Fibroblast of pulmonary artery (primary cell): ENCODE results near the gene IL24.
"Not testable (repeated sequence)": the region's sequence is repeated elsewhere in the genome, so short reads cannot be mapped to it uniquely, and the experiment has no call there.

Experiments used
- DNase-seq: peaks from one replicate; pipeline ENCODE4 v3.0.0-alpha.2; 2010; ENCODE audit warnings: low read depth
- H3K4me3 ChIP-seq: replicated peaks from 2 replicates; pipeline ENCODE4 v1.5.1; 2011; ENCODE audit warnings: low read depth, mild to moderate bottlenecking, control low read depth, low read length, moderate library complexity
- TF ChIP-seq, protein P1 (sequence below): IDR thresholded peaks from 2 replicates; pipeline ENCODE4 v1.5.1; 2011; ENCODE audit warnings: mild to moderate bottlenecking, control low read depth, low read length, inconsistent platforms; ENCODE audit errors: missing control alignments

IL24 gene

DNA sequence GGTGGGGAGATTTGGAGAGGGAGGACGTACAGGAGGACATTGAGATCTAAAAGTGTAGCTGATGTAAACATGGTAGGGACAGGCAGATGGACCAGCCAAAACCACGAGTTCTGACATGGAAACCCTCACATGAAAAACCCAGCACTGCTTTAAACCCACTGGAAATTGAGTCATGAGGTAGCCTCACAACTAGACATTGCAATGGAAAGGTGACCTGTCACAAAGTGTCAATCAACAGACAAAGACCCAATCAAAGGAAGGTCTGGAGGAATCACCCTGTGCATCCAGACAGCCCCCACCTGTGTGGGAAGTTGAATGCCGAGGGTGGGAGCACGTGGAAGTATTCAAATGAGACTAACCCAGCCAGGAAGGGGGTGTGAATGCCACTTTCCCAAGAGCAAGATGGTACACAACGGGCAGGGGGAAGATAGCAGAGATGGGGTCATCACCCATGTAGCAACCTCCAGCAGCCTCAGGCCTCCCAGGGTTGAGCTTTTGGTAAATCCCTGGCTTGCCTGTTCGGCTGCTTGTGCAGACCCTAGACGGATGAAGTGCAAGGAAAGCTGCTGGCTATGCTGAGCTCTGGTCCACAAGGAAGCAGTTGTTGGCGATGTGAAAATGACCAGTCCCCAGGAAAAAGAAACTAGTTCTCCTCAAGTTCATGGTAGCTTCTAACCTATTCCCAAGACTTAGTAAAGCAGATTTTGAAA is 18.9 kb downstream of the IL24 start:
- no peak for DNase-seq
- H3K4me3 ChIP-seq: no peak overlapping the region
- TF ChIP-seq, protein P1, sequence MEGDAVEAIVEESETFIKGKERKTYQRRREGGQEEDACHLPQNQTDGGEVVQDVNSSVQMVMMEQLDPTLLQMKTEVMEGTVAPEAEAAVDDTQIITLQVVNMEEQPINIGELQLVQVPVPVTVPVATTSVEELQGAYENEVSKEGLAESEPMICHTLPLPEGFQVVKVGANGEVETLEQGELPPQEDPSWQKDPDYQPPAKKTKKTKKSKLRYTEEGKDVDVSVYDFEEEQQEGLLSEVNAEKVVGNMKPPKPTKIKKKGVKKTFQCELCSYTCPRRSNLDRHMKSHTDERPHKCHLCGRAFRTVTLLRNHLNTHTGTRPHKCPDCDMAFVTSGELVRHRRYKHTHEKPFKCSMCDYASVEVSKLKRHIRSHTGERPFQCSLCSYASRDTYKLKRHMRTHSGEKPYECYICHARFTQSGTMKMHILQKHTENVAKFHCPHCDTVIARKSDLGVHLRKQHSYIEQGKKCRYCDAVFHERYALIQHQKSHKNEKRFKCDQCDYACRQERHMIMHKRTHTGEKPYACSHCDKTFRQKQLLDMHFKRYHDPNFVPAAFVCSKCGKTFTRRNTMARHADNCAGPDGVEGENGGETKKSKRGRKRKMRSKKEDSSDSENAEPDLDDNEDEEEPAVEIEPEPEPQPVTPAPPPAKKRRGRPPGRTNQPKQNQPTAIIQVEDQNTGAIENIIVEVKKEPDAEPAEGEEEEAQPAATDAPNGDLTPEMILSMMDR: no peak

GRCh38 chr1:206918076-206918475 is 20.8 kb downstream of the IL24 start:
- no peak overlapping the region for H3K4me3 ChIP-seq
- no peak for DNase-seq
- TF ChIP-seq, protein P1: no peak

DNA sequence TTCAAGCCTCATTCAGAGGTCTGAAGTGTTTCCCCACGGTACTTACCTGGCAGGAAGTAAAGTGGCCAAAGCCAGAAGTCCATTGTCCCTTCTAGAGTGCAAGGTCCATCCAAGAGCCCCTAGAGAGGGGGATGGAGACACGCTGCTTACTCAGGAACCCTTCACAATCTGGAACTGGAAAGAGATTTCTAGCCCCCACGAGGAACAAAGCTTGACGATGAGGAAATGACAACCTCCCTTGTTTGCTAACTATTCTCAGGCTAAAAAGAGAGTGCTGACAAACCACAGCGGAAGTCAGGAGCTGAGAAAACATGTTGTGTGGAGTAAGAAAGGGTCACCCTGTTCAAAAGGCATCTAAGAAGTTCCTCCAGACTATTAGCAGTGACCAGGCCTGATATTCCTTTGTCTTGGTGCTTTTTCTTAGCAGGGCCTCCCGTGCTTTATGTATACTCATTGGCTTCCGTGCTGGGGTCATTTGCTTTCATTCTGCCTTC is 24.6 kb downstream of the IL24 start, which contains the start of gene FCMR:
FCMR (minus strand) TSS at position 170 of the 494 bp plus-strand sequence; CDS start at position 83, 87 bp downstream.
- TF ChIP-seq, protein P1: no peak
- peak; percentile 69 for DNase-seq
- no peak within 1 kb of the TSS for H3K4me3 ChIP-seq

DNA sequence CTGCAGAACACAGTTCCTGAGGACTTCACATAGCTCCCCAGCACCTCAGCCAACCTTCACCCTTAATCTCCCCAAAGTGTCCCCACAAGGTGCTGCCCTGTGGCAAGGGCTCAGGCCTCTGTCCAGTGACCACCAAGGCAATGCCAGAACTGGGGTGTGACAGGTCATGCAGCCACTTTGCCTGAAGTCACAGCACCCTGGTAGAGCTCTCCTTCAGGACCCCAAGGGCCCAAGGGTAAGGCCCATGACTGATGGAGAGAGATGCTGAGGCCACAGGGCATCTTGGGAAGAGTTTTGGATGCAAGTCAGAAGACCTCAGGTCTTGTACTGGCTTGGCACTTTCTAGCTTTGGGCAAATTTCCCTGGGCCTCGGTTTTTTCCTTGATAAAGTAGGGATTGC is 25.3 kb downstream of the IL24 start:
- no peak for DNase-seq
- TF ChIP-seq, protein P1: no peak
- no peak overlapping the region for H3K4me3 ChIP-seq

DNA sequence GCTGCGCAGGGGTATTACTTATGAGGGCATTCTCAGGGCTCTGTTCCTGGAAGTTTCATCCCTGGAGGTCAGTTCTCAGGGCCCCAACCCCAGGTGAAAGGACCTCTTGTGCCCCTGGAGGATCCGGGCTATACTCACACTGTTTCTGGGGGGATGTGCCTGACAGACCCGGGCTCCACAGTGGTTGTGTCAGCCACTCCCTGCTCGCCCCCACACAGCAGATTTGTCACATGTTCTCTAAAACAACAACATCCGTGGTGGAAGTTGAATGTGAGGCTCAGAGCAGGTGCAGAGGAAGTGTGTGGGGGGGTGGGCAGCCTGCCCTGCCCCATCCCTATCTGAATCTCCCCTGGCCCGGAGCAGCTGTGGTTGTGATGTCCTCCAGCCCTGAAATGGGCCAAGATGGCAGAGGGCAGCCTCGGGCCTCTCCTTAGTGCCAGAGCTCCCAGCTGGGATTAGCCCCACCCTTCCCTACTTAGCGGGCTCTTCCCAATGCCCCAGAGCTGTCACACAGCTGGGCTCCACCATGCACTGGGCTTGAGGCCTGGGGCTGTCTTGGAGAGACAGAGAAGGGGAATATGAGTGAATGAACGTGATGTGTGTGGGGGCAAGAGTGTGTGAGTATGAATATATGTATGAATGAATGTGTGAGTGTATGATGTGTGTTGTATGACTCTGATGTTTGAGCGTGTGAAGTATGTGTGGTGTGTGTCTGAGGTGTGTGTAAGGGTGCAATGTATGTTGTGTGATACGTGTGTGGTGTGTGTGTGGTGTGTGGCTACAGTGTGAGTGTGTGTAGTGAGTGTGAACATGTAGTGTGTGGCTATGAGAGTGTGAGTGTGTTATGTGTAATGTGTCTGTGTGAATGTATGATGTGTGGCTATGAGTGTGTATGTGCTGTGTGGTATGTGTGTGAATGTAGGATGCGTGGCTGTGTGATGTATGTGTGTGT is 26.0 kb downstream of the IL24 start:
- no peak overlapping the region for H3K4me3 ChIP-seq
- no peak for DNase-seq
- TF ChIP-seq, protein P1: no peak

- DNase-seq, H3K4me3 ChIP-seq: not testable (repeated sequence)
These were observed 26.8 kb downstream of the IL24 start for GRCh38 chr1:206923961-206924557.
